Activated effector memory CD4-positive, alpha-beta T cell treated with Interleukin-2 at 50 U/mL for 16 hours (primary cell): ENCODE results near the gene MORF4L2.

ENCODE experiments used
- DNase-seq: peaks from one replicate; pipeline ENCODE4 v3.0.0-alpha.2; 2020

Gene MORF4L2

DNA sequence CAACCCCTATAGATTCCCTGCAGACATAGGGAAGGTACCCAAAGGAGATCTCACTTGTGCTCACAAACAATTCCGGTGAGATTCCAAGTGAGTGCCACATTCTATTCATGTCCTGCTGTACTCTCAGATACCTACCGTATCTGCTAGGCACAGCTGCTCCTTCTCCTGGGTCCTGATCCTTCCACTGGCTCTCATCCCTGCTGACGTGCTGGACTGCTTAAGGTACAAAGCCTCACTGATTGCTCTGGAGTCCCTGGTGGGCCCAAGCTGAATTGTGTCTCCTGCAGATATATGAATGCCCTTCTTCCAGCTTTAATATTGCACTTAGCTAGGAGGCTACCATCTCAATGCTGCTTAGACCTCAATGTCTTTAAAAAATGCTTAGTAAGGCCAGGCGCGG, 55.4 kb downstream of the MORF4L2 start:
- DNase-seq: no peak

DNA sequence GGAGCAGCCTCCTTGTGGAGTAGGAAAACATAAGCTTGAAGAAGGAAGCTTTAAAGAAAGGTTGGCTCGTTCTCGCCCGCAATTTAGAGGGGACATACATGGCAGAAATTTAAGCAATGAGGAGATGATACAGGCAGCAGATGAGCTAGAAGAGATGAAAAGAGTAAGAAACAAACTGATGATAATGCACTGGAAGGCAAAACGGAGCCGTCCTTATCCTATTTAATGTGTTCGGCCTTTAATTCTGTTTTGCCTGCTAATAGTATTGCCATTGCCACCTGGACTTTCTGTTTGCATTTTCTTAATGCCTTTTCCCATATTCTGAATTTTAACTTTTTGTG, 56.4 kb downstream of the MORF4L2 start:
- no peak for DNase-seq

DNA sequence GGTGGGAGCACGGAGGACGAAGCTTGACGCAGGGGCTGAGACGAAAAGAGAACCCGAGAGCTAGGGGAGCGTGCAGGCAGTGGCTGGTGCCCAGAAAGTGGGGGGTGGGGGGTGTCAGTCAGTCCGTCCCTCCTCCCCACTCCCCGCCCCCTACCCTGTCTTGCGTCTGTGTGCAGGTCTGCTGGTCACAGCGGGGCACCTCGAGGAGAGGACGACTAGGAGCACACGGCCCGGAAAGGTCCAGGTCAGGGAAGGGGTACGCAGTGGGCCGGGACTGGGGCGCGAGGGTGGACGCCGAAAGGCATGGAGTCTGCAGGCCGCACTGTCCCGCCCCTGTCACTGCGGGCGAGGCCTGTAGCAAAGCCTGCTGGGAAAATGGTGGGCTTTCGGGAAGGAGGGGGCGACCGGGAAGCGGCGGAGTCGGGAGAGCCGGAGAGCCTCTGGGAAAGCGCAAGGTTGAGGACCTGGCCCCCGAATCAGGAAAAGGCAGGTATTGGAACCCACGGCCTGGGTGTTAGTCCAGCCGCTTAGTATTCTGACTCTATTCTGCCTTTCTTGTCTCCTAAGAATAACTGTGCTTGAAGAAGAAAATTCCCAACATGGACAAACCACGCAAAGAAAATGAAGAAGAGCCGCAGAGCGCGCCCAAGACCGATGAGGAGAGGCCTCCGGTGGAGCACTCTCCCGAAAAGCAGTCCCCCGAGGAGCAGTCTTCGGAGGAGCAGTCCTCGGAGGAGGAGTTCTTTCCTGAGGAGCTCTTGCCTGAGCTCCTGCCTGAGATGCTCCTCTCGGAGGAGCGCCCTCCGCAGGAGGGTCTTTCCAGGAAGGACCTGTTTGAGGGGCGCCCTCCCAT, 57.0 kb downstream of the MORF4L2 start:
- DNase-seq: no peak

DNA sequence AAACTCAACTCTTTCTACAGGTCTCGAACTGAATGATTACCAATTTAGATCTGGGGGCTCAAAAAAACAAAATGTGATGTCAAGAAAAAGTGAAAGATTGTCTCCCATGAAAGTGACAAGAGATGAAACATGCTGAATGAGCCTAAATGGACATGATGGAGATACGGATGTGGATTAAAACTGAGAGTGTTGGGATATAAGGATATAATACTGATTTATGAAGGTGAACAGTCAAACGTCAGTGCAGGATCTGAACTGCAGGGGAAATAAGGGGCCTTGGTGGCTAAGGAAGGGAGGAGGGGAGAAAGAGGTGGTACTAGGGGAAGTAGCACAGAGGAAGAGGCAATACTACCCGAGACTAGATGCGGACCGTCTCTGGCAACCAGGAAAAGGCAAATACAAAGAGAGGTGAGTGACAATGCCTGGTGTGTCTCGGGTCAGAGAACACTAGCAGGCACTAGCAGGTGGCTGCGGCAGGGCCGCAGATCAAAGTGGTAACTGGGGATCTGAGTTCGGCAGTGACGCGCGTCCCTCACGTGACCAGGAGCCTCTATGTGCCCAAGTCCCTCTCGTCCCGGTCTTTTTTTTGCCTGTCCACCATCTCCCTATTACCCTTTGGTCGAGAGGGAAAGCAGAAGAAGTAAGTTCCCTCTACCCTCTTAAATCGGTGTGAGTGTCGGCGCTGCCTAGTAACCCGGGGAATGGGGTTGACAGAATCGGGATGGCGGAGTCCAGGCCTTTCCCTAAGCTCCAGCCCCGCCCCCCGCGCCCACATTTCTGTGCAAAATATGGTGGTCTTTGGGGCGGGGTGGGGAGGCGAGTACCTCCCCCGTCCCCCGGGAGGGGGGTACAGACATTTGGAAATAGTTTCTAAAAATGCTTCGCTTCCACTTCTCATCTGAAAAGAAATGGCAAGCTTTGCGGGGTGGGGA, 57.8 kb downstream of the MORF4L2 start, which contains the start of gene TCEAL1:
Gene TCEAL1, plus strand, starts transcription at position 590 of the 932 bp plus-strand sequence. CDS start 942 bp downstream, outside the sequence.
- no peak for DNase-seq

DNA sequence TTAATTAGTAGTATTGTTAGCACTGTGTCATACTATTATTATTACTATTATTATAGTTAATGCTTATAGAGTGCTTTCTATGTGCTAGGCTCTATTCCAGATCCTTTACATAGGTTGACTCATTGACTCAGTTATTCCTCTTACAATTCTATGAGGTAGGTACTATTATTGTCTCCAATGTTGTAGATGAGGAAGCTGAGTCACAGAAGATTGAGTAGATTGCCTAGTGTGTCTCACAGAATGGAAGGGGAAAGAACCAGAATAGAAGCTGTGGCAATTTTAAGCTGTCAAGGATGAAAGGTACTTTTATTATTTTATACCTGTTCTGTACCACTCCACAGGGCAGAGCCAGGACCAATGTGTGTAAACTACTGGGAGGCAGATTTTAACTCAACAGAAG, 59.6 kb downstream of the MORF4L2 start:
- no peak for DNase-seq
